ENCODE results near the gene RNF103. TPM values are rescaled to one million over a fixed set of nuclear protein-coding genes. Genes with fewer than 3 reads are reported as not detected.
"Not testable (repeated sequence)": the region's sequence is repeated elsewhere in the genome, so short reads cannot be mapped to it uniquely, and the experiment has no call there.

RNF103 gene
- total RNA-seq, 2 experiments from 2014 or later = 124 to 130 TPM

DNA sequence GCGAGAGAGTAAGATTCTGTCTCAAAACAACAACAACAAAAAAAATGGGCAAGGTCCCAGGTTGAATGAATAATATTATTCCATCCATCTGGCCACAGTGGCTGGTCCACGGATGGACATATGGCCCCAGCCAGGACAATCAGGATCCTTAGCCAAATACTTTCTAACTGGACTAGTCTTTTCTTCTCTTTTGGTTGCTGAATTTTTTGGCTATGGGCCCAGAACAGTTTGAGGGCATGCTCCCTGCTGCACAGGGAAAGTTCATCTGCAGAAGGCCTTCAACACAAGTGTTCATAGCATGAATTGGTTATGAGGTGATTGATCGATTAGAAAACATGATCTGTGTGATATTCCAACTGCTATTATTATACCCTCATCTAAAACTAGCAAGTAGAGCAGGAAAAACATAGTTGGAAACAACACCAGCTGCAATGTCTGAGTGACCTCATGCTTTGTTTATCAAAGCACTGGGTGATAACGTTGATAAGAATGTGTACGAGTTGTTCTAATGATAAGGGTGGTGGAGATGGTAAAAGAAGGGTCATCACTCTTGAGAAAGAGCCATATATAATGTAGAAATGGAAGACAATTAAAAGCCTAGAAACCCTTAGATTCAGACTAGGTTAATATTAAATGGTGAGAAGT, 47.8 kb upstream of the RNF103 start:
- TF ChIP-seq, protein P1, sequence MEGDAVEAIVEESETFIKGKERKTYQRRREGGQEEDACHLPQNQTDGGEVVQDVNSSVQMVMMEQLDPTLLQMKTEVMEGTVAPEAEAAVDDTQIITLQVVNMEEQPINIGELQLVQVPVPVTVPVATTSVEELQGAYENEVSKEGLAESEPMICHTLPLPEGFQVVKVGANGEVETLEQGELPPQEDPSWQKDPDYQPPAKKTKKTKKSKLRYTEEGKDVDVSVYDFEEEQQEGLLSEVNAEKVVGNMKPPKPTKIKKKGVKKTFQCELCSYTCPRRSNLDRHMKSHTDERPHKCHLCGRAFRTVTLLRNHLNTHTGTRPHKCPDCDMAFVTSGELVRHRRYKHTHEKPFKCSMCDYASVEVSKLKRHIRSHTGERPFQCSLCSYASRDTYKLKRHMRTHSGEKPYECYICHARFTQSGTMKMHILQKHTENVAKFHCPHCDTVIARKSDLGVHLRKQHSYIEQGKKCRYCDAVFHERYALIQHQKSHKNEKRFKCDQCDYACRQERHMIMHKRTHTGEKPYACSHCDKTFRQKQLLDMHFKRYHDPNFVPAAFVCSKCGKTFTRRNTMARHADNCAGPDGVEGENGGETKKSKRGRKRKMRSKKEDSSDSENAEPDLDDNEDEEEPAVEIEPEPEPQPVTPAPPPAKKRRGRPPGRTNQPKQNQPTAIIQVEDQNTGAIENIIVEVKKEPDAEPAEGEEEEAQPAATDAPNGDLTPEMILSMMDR (IDR thresholded peaks at IDR 0.05) = no peak
- H3K4me3 Mint-ChIP-seq = no peak overlapping the region
- DNase-seq (no peak), ATAC-seq (ENCODE audit: poor library complexity) (no peak)
- Histone ChIP-seq H3K27me3 (ENCODE audit: control insufficient read depth in 1 of 2, insufficient read depth in 2 of 2, low read length in 2 of 2) (no peaks in the 10 kb centered on the region), H3K4me1 (ENCODE audit: insufficient read depth, low read length) (no peaks in the 10 kb centered on the region), H3K4me3 (ENCODE audit: low read length) (no peak overlapping the region), H3K27ac (ENCODE audit: low read depth in 1 of 2, low read length in 2 of 2) (no peak overlapping the region), H3K36me3 (ENCODE audit: insufficient read depth, low read length) (no peaks in the 10 kb centered on the region), H3K9me3 (ENCODE audit: control insufficient read depth in 1 of 2, insufficient read depth in 1 of 2, low read length in 2 of 2) (no peaks in the 10 kb centered on the region)
- no peaks in the 10 kb centered on the region for H3K4me1 Mint-ChIP-seq (ENCODE audit: low read depth)
- H3K27ac Mint-ChIP-seq = no peak overlapping the region
- ChIA-PET CTCF (no interaction called here), POLR2A (no interaction called here)
- intact Hi-C loops (cut with DNase I, micrococcal nuclease) = loop anchor here in 1 of 2 experiments (10.0 kb wide), 1 partner anchor 157 kb away; no protein-coding TSS in a partner anchor
- no peaks in the 10 kb centered on the region for H3K9me3 Mint-ChIP-seq
- no peaks in the 10 kb centered on the region for H3K36me3 Mint-ChIP-seq (ENCODE audit: low read depth)
- H3K27me3 Mint-ChIP-seq = no peaks in the 10 kb centered on the region

DNA sequence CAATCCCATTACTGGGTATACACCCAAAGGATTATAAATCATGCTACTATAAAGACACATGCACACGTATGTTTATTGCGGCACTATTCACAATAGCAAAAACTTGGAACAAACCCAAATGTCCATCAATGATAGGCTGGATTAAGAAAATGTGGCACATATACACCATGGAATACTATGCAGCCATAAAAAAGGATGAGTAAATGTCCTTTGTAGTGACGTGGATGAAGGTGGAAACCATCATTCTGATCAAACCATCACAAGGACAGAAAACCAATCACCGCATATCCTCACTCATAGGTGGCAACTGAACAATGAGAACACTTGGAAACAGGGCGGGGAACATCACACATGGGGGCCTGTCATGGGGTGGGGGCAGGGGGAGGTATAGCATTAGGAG, 45.7 kb upstream of the RNF103 start:
- intact Hi-C loops (cut with DNase I, micrococcal nuclease); H3K36me3 ChIP-seq (ENCODE audit: insufficient read depth, low read length); H3K4me3 Mint-ChIP-seq; H3K9me3 ChIP-seq (ENCODE audit: control insufficient read depth in 1 of 2, insufficient read depth in 1 of 2, low read length in 2 of 2); DNase-seq; H3K27me3 Mint-ChIP-seq; H3K27ac ChIP-seq (ENCODE audit: low read depth in 1 of 2, low read length in 2 of 2); H3K4me1 Mint-ChIP-seq (ENCODE audit: low read depth); H3K9me3 Mint-ChIP-seq; ATAC-seq (ENCODE audit: poor library complexity); H3K36me3 Mint-ChIP-seq (ENCODE audit: low read depth); H3K27ac Mint-ChIP-seq; H3K4me3 ChIP-seq (ENCODE audit: low read length); H3K4me1 ChIP-seq (ENCODE audit: insufficient read depth, low read length); CTCF ChIA-PET; H3K27me3 ChIP-seq (ENCODE audit: control insufficient read depth in 1 of 2, insufficient read depth in 2 of 2, low read length in 2 of 2); POLR2A ChIA-PET: not testable (repeated sequence)

DNA sequence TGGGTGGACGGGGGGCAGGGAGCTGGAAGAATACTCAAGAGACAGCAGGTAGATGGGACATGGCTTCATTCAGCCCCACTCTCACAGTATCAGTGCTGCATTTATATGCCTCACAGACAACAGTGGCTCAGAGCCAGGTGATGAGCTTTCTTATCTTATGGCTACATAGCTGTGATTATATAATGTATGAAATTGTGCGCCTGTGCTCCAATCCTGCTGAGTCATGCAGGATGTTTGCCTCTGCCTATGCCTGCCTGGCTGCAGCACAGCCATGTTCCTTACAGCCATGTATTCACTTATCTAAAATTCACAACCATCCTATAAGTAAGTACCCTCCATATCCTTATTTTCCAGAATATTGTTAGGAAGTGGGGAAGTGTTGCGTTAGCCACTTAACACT, 37.7 kb upstream of the RNF103 start:
- TF ChIP-seq, protein P1 (IDR thresholded peaks at IDR 0.05) = no peak
- ATAC-seq (ENCODE audit: poor library complexity) = no peak
- no peaks in the 10 kb centered on the region for H3K27me3 ChIP-seq (ENCODE audit: control insufficient read depth in 1 of 2, insufficient read depth in 2 of 2, low read length in 2 of 2)
- H3K4me3 ChIP-seq (ENCODE audit: low read length) = no peak overlapping the region
- Mint-ChIP-seq H3K27me3 (no peaks in the 10 kb centered on the region), H3K27ac (no peak overlapping the region), H3K36me3 (ENCODE audit: low read depth) (no peaks in the 10 kb centered on the region), H3K4me3 (no peak overlapping the region), H3K4me1 (ENCODE audit: low read depth) (no peaks in the 10 kb centered on the region), H3K9me3 (peaks cover 4% of the 10 kb centered on the region)
- H3K36me3 ChIP-seq (ENCODE audit: insufficient read depth, low read length) = no peaks in the 10 kb centered on the region
- intact Hi-C loops (cut with DNase I, micrococcal nuclease) = no loop called here
- no peak overlapping the region for H3K27ac ChIP-seq (ENCODE audit: low read depth in 1 of 2, low read length in 2 of 2)
- peaks cover 5 to 6% of the 10 kb centered on the region in 2 experiments for H3K9me3 ChIP-seq (ENCODE audit: control insufficient read depth in 1 of 2, insufficient read depth in 1 of 2, low read length in 2 of 2)
- ChIA-PET CTCF (no interaction called here), POLR2A (no interaction called here)
- peak in 1 of 14 experiments; percentile 6 for DNase-seq
- H3K4me1 ChIP-seq (ENCODE audit: insufficient read depth, low read length) = no peaks in the 10 kb centered on the region

DNA sequence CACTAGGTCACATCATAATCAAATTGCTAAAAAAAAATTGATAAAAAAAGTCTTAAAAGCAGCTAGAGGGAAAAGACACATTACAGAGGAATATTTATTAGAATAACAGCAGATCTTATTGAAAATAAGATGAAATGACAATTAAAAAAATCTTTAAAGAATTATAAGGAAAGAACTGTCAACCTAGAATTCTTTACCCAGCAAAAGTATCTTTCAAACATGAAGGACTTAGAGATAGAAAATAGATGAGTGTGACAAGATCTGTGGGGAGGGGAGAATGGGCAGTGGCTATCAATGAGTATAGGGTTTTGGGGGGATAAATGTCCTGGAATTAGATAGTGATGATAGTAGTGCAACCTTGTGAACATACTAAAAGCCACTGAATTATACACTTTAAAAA, 26.5 kb upstream of the RNF103 start:
- ChIA-PET POLR2A (no interaction called here), CTCF (no interaction called here)
- Histone ChIP-seq H3K4me1 (ENCODE audit: insufficient read depth, low read length) (no peaks in the 10 kb centered on the region), H3K9me3 (ENCODE audit: control insufficient read depth in 1 of 2, insufficient read depth in 1 of 2, low read length in 2 of 2) (peaks cover 4 to 10% of the 10 kb centered on the region in 2 experiments), H3K36me3 (ENCODE audit: insufficient read depth, low read length) (no peaks in the 10 kb centered on the region), H3K27ac (ENCODE audit: low read depth in 1 of 2, low read length in 2 of 2) (no peak overlapping the region), H3K27me3 (ENCODE audit: control insufficient read depth in 1 of 2, insufficient read depth in 2 of 2, low read length in 2 of 2) (peaks cover 0 to 3% of the 10 kb centered on the region in 2 experiments), H3K4me3 (ENCODE audit: low read length) (no peak overlapping the region)
- no peaks in the 10 kb centered on the region for H3K27me3 Mint-ChIP-seq
- H3K36me3 Mint-ChIP-seq (ENCODE audit: low read depth) = peaks cover 14% of the 10 kb centered on the region
- no peak for DNase-seq
- ATAC-seq (ENCODE audit: poor library complexity) = no peak
- H3K27ac Mint-ChIP-seq = no peak overlapping the region
- TF ChIP-seq, protein P1 (IDR thresholded peaks at IDR 0.05) = no peak
- no peaks in the 10 kb centered on the region for H3K4me1 Mint-ChIP-seq (ENCODE audit: low read depth)
- H3K4me3 Mint-ChIP-seq = no peak overlapping the region
- intact Hi-C loops (cut with DNase I, micrococcal nuclease) = no loop called here
- peaks cover 14% of the 10 kb centered on the region for H3K9me3 Mint-ChIP-seq
